Endothelial cell of umbilical vein (primary cell): ENCODE results near the gene ADARB1. TPM values are rescaled to one million over a fixed set of nuclear protein-coding genes. Genes with fewer than 3 reads are reported as not detected.

Experiments used
- BruUV-seq: library from RNA; stranded (reverse); fragments of 400-500 nt; replicated peaks from 2 replicates; lab custom pipeline; 2021; lab: Mats Ljungman, UMichigan
- CTCF ChIA-PET: fragments of 300-600, 350-600 bp; sonication (Branson Sonifier 250); formaldehyde crosslinking; loops from one replicate; lab custom pipeline; 2021; ENCODE audit warnings: antibody characterized with exemption, inconsistent platforms; lab: Charles Lee
- POLR2A ChIA-PET: fragments of 300-600, 350-600 bp; sonication (Branson Sonifier 250); formaldehyde crosslinking; loops from one replicate; lab custom pipeline; 2021; ENCODE audit warnings: antibody characterized with exemption, inconsistent platforms; lab: Charles Lee
- DNase-seq: peaks from one replicate; pipeline ENCODE4 v3.0.0-alpha.2; 2011; ENCODE audit warnings: low read depth, low spot score
- FAIRE-seq: peaks from 2 replicates; lab custom pipeline; 2011; peaks lifted over from hg19 to GRCh38; lab: Jason Lieb, UNC
- H2AFZ ChIP-seq: 2 replicates; pipeline ENCODE4 v1.6.0; 2012; ENCODE audit warnings: low read depth, low read length, control low read depth, inconsistent platforms
- H3K27ac ChIP-seq: 2 replicates; pipeline ENCODE4 v1.5.1; 2011; ENCODE audit warnings: low read depth, mild to moderate bottlenecking, control low read depth, low read length, moderate library complexity; ENCODE audit not compliant: insufficient read depth
- H3K27me3 ChIP-seq, 2 experiments: 2 replicates each; pipeline versions ENCODE4 v1.6.0 to v1.6.1; 2011; ENCODE audit warnings: low read length in 2 of 2, mixed read lengths in 1 of 2; ENCODE audit not compliant: control insufficient read depth in 2 of 2, insufficient read depth in 2 of 2
- H3K36me3 ChIP-seq, 2 experiments: 2 replicates in 1 of 2; 3 replicates in 1 of 2; pipeline ENCODE4 v1.5.1; 2011; ENCODE audit warnings: low read length in 2 of 2, mild to moderate bottlenecking in 1 of 2, moderate library complexity in 1 of 2; ENCODE audit not compliant: control insufficient read depth in 2 of 2, insufficient read depth in 2 of 2; ENCODE audit errors: extremely low read depth in 1 of 2
- H3K4me1 ChIP-seq: 3 replicates; pipeline ENCODE4 v1.5.1; 2011; ENCODE audit warnings: mild to moderate bottlenecking, low read length; ENCODE audit not compliant: control insufficient read depth, insufficient read depth; ENCODE audit errors: extremely low read depth
- H3K4me2 ChIP-seq: 2 replicates; pipeline ENCODE4 v1.6.1; 2011; ENCODE audit warnings: low read length, control low read depth, mixed read lengths; ENCODE audit not compliant: insufficient read depth
- H3K4me3 ChIP-seq, 3 experiments: fragments of 200-600 bp in 1 of 3; sonication (generic), shearing (Covaris generic) in 1 of 3; replicated peaks in 1 of 3; 2 replicates each; pipeline ENCODE4 v1.5.1; 2011 to 2016; ENCODE audit warnings: control low read depth in 3 of 3, low read length in 3 of 3, mild to moderate bottlenecking in 2 of 3, inconsistent platforms in 1 of 3, low read depth in 1 of 3, moderate library complexity in 1 of 3; ENCODE audit not compliant: insufficient read depth in 1 of 3
- H3K79me2 ChIP-seq: 2 replicates; pipeline ENCODE4 v1.6.0; 2012; ENCODE audit warnings: low read length, inconsistent platforms; ENCODE audit not compliant: control insufficient read depth, insufficient read depth
- H3K9ac ChIP-seq: replicated peaks from 2 replicates; pipeline ENCODE3; 2011; ENCODE audit warnings: low read length, control low read depth; ENCODE audit not compliant: insufficient read depth; ENCODE audit errors: extremely low read depth
- H3K9me1 ChIP-seq: replicated peaks from 3 replicates; pipeline ENCODE4 v1.6.0; 2011; ENCODE audit warnings: mild to moderate bottlenecking, low read length; ENCODE audit not compliant: control insufficient read depth, insufficient read depth; ENCODE audit errors: extremely low read depth
- H3K9me3 ChIP-seq: replicated peaks from 2 replicates; pipeline ENCODE4 v1.5.1; 2012; ENCODE audit warnings: low read length, inconsistent platforms; ENCODE audit not compliant: control insufficient read depth, insufficient read depth
- H4K20me1 ChIP-seq: replicated peaks from 2 replicates; pipeline ENCODE3; 2011; ENCODE audit warnings: mild to moderate bottlenecking, low read length; ENCODE audit not compliant: control insufficient read depth, insufficient read depth; ENCODE audit errors: extremely low read depth
- EZH2 ChIP-seq: IDR thresholded peaks from 2 replicates; pipeline ENCODE4 v1.6.1; 2012; ENCODE audit warnings: borderline replicate concordance, low read depth, mild to moderate bottlenecking, moderate library complexity, low read length, inconsistent platforms; ENCODE audit not compliant: severe bottlenecking
- FOS ChIP-seq: IDR thresholded peaks from 2 replicates; pipeline ENCODE4 v1.6.1; 2011; ENCODE audit warnings: mild to moderate bottlenecking, low read length, moderate library complexity, borderline replicate concordance; ENCODE audit not compliant: insufficient read depth
- GATA2 ChIP-seq: IDR thresholded peaks from 2 replicates; pipeline ENCODE4 v1.7.0; 2011; ENCODE audit warnings: low read depth, mild to moderate bottlenecking, moderate library complexity, mixed read lengths, low read length; ENCODE audit not compliant: insufficient read length, insufficient read depth
- JUN ChIP-seq: IDR thresholded peaks from 2 replicates; pipeline ENCODE4 v1.6.1; 2011; ENCODE audit warnings: borderline replicate concordance, low read depth; ENCODE audit not compliant: insufficient read length, insufficient read depth
- MYC ChIP-seq: IDR thresholded peaks from one replicate; pipeline ENCODE4 v1.6.1; 2011; ENCODE audit warnings: mild to moderate bottlenecking, low read depth, low read length
- POLR2A ChIP-seq: IDR thresholded peaks from 2 replicates; pipeline ENCODE4 v1.6.1; 2012; ENCODE audit warnings: low read depth, mild to moderate bottlenecking, control low read depth, low read length
- POLR2AphosphoS5 ChIP-seq: IDR thresholded peaks from 2 replicates; pipeline ENCODE4 v1.6.1; 2012; ENCODE audit warnings: low read depth, mild to moderate bottlenecking, control low read depth, low read length, moderate library complexity; ENCODE audit not compliant: insufficient read depth
- dilution Hi-C: fragments of 300-500 bp; cut with MboI; formaldehyde crosslinking; loops from one replicate; pipeline ENCODE4 v1.15.0; 2019; ENCODE audit warnings: low sequenced_read_pairs; ENCODE audit not compliant: extremely low pct_ligation_motif_present
- intact Hi-C: fragments of 100-400 bp; cut with micrococcal nuclease; formaldehyde crosslinking; loops from one replicate; pipeline ENCODE4 v1.10.0; 2022
- polyA plus RNA-seq, 4 experiments: library from polyadenylated mRNA; depleted of rRNA in 3 of 4; stranded (reverse) in 3 of 4; unstranded in 1 of 4; fragments of >200 nt; gene quantifications; 2 replicates each; pipeline versions ENCODE4 v1.2.1 to v1.2.3, GENCODE V29; 2011 to 2012; ENCODE audit warnings: missing spikeins in 1 of 4
- total RNA-seq: library from RNA; stranded (reverse); gene quantifications from 2 replicates; pipeline ENCODE4 v1.2.3, GENCODE V29; 2021
- TF ChIP-seq, protein P1 (sequence below): IDR thresholded peaks from 2 replicates; pipeline ENCODE4 v1.6.1; 2011; ENCODE audit not compliant: insufficient read depth, insufficient read length
- TF ChIP-seq, protein P2 (sequence below), 2 donors: IDR thresholded peaks; 1 replicate in 1 of 2; 2 replicates in 1 of 2; pipeline ENCODE4 v1.5.1; 2011; ENCODE audit warnings: low read length in 2 of 2, mild to moderate bottlenecking in 2 of 2, moderate library complexity in 2 of 2, control low read depth in 1 of 2, inconsistent platforms in 1 of 2, low read depth in 1 of 2; ENCODE audit not compliant: insufficient read depth in 1 of 2; ENCODE audit errors: extremely low read depth in 1 of 2

Gene ADARB1
- total and polyA plus RNA-seq, 2 donors (not counting 3 experiments of a cell fraction or from before 2014, with no cell fraction given): 32.5 to 54.3 TPM

DNA sequence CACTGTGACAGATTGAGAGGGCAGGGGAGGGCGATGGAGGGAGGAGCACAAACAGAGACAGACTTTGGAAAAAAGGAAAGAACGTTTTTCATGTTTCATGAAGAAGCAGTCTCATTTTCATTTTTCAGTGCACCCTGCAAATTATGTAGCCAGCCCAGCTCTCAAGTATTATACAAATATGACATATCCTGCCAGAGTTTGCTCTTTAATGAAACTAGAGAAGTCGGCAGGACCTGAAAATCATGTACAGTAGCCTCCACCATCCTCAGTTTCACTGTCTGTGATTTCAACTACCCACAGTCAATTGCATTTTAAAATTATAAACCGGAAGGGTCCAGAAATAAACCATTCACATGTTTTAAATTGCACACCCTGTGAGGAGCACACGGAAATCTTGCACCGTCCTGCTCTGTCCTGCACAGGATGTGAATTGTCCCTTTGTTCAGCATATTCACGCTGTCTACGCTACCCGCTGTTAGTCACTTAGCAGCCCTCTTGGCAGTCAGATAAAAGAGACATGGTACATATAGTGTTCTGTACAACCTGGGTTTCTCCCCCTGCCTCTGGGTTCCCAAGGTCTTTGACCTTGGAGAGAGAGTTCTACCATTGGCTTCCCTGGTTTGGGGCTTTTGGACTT, 13.6 kb upstream of the ADARB1 start:
- H3K4me2 ChIP-seq: no peak overlapping the region
- ChIA-PET CTCF (no interaction called here), POLR2A (no interaction called here)
- dilution Hi-C loops: no loop called here
- H4K20me1 ChIP-seq: no peaks in the 10 kb centered on the region
- no peaks in the 10 kb centered on the region for H3K27me3 ChIP-seq
- H3K79me2 ChIP-seq: no peaks in the 10 kb centered on the region
- DNase-seq (no peak), FAIRE-seq (no peak)
- H3K9ac ChIP-seq: no peak overlapping the region
- H3K9me3 ChIP-seq: no peaks in the 10 kb centered on the region
- intact Hi-C loops: no loop called here
- H3K9me1 ChIP-seq: no peaks in the 10 kb centered on the region
- H3K27ac ChIP-seq: no peak overlapping the region
- H2AFZ ChIP-seq: no peak overlapping the region
- no peak overlapping the region for H3K4me3 ChIP-seq
- no peak for TF ChIP-seq FOS
- TF ChIP-seq, protein P1, sequence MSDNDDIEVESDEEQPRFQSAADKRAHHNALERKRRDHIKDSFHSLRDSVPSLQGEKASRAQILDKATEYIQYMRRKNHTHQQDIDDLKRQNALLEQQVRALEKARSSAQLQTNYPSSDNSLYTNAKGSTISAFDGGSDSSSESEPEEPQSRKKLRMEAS: no peak
- TF ChIP-seq EZH2: no peak
- no peak for TF ChIP-seq GATA2
- TF ChIP-seq POLR2AphosphoS5: no peak
- TF ChIP-seq, protein P2, sequence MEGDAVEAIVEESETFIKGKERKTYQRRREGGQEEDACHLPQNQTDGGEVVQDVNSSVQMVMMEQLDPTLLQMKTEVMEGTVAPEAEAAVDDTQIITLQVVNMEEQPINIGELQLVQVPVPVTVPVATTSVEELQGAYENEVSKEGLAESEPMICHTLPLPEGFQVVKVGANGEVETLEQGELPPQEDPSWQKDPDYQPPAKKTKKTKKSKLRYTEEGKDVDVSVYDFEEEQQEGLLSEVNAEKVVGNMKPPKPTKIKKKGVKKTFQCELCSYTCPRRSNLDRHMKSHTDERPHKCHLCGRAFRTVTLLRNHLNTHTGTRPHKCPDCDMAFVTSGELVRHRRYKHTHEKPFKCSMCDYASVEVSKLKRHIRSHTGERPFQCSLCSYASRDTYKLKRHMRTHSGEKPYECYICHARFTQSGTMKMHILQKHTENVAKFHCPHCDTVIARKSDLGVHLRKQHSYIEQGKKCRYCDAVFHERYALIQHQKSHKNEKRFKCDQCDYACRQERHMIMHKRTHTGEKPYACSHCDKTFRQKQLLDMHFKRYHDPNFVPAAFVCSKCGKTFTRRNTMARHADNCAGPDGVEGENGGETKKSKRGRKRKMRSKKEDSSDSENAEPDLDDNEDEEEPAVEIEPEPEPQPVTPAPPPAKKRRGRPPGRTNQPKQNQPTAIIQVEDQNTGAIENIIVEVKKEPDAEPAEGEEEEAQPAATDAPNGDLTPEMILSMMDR (IDR thresholded peaks at IDR 0.05; ENCODE audit: extremely low read depth in 1 of 2, insufficient read depth in 1 of 2, low read depth in 1 of 2, low read length in 2 of 2): no peak
- no peak for TF ChIP-seq POLR2A
- no peak for TF ChIP-seq MYC
- TF ChIP-seq JUN: no peak
- peaks cover 15% of the 10 kb centered on the region for H3K4me1 ChIP-seq
- no TSS peak for BruUV-seq
- no peaks in the 10 kb centered on the region for H3K36me3 ChIP-seq
